GM19239 (cell line): ENCODE measurements around the gene PREB.
A peak's percentile ranks its signal among the peaks of the same experiment; 100 is the strongest.

Source experiments
- DNase-seq: peaks from one replicate; pipeline ENCODE4 v3.0.0; 2011; ENCODE audit warnings: low spot score; ENCODE audit not compliant: insufficient read length
- FAIRE-seq: peaks from 2 replicates; lab custom pipeline; 2011; peaks lifted over from hg19 to GRCh38; lab: Jason Lieb, UNC

The PREB gene

DNA sequence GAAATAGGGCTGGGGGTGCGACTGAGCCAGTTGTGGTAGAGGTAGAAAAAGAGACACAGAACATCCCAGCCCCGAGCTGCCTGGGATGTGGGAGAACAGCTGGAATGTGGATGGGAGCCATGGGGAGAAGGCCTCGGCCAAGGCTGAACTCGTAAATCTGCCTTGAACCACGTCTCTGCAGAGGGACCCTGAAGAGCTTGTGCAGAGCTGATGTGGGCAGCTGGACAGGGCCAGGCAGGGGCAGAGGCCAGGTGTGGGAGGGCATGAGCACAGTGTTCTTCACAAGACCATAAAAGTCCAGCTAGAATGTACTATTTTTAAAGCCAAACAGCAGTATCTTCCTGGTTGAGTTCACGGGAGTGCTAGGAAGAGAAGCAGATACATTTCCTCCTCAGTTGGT, 20.1 kb upstream of the PREB start:
- FAIRE-seq: no peak
- no peak for DNase-seq

GRCh38 chr2:27152796-27153464, 18.5 kb upstream of the PREB start:
- FAIRE-seq (no peak), DNase-seq (no peak)

- no peak for DNase-seq
- no peak for FAIRE-seq
These were observed 17.8 kb upstream of the PREB start for GRCh38 chr2:27152102-27152795.

DNA sequence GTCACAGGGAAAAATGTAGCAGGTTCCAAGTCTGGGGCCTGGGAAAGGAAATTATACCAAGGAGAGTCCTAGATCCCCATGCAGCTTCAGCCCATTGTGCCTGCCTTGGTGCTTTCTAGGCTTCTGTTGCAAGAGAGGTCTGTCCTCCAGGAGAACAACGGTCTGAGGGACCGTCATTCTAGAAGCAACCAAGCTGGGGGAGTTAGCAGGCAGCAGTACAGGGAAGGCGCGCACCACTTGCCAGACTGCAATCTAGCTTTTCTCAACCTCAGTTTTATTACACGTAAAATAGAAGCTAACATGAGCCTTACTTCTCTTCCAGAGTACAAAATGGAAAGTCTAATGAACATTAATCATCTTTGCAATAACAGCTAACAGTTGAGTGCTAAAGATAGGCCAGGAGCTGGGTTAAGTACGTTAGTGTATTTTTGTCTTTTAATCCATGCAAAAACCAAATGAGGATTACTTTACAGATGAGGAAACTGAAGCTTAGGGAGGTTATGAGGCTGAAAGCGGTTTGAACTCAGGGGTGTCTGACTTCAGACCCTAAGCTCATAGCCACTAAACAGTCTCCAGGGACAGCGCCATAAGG, 16.3 kb upstream of the PREB start:
- FAIRE-seq: no peak
- no peak for DNase-seq

DNA sequence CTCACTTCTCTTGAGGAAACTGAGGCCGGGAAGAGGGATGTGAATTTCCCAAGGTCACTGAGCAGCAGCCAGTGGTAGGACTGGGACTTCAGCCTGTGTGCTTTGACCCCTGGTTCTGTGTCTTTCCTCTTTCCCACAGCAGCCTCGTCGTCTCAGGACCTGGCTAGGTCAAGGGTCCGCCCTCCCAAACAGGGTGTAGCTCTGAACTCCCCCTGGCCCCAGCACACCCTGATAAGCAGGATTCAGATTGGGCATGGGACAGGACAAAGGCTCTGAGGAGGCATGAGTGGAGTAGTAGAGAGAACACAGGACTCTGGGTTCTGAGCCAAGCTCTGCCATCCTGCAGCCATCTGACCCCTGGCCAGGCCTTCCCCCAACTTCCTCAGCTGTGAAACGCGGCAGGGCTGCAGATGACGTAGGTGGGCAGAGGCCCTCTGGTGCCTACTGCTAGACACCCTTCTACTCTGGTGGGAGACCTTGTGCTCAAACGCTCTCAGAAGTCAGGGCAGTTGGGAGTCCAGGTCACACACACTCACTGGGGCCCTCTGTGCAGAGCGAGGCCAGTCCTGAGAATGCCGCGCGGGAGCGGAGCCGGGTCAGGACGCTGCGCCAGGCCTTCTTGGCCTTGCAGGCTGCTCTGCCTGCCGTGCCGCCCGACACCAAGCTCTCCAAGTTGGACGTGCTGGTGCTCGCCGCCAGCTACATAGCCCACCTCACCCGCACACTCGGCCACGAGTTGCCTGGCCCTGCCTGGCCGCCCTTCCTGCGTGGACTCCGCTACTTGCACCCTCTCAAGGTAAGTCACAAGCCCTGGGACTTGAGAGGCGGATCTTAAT, 15.4 kb upstream of the PREB start:
- no peak for FAIRE-seq
- no peak for DNase-seq

DNA sequence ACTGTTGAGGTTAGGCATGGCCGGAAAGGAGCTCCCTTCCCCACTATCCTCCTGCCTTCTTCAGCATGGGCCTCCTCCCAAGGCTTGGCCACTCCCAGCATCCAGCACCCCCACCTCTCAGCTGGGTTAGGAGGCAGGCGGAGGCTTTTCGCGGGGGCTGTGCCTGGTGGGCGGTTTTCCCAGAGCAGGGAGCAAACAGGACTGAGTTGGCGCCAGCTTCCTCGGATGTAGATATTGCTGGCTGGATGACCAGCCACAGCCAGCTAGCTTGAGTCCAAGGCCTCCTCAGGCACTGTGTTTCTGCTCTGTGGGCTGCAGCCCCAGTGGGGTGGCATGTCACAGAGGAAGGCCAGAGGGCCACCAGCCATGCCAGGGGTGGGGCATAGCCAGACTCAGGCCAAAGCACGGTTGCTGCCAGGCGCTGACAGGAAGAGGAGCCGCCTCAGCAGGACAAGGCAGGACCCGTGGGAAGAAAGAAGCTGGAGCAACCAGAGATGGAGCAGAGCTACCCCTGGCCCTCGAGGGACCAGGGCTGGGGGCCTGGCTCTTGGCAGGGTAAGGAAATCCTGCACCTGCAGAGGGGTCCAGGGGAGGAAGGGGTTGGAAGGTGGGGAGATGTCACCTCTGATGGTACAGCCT, 14.5 kb upstream of the PREB start, which contains the start of gene TCF23:
Gene TCF23 (plus strand): TSS at position 204 of the 639 bp plus-strand sequence. CDS start 130 bp downstream, at position 334.
- FAIRE-seq (no peak), DNase-seq (no peak)

GRCh38 chr2:27147935-27148334, 13.5 kb upstream of the PREB start:
- DNase-seq (no peak), FAIRE-seq (no peak)

GRCh38 chr2:27145682-27146081, 11.2 kb upstream of the PREB start:
- FAIRE-seq (no peak), DNase-seq (no peak)

GRCh38 chr2:27143285-27143684, 8.8 kb upstream of the PREB start:
- DNase-seq (no peak), FAIRE-seq (no peak)

DNA sequence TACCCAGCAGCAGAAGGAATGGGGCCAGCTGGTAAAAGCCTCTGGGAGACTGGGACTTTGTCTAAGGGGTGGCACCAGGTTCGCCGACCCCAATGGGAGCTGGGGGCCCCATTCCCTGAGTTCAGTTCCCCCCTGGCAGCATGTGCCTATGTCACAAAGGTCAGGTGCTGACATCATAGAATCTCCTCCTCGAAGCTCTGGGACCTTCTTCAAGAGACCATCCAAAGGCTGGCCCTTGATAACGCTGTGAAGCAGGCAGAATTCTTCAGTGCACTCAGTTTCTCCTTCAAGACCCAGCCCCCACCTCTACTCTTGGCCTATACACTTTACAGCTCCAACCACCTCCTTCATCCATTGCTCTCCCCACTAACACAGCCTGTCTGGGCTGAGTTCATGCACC, 4.9 kb upstream of the PREB start, which contains the start of gene PRR30:
Gene PRR30 (minus strand): TSS at position 101 of the 400 bp plus-strand sequence. CDS start 1,081 bp downstream, outside the sequence.
- FAIRE-seq: no peak

DNA sequence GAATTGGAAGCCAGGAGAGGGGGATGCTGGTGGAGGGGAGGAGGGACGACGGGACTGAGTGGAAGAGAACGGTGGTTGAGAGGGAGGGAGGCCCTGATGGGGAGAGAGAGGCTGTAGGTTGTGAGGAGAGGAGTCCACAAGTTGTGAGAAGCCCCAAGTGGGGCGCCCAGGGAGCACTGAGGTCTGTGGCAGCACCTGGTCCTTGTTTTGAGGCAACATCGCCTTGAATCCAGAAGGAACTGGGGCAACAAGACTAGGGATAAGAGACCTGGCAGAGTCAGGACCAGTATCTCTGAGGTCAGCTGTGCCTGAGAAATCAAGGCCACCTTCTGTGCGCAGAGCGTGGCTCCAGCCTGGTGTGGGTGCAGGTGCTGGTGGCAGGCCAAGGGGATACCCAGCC, 3.7 kb upstream of the PREB start:
- FAIRE-seq (no peak), DNase-seq (no peak)

More for the DNA sequence above, 4.9 kb upstream of the PREB start, which contains the start of gene PRR30:
- no peak for DNase-seq

DNA sequence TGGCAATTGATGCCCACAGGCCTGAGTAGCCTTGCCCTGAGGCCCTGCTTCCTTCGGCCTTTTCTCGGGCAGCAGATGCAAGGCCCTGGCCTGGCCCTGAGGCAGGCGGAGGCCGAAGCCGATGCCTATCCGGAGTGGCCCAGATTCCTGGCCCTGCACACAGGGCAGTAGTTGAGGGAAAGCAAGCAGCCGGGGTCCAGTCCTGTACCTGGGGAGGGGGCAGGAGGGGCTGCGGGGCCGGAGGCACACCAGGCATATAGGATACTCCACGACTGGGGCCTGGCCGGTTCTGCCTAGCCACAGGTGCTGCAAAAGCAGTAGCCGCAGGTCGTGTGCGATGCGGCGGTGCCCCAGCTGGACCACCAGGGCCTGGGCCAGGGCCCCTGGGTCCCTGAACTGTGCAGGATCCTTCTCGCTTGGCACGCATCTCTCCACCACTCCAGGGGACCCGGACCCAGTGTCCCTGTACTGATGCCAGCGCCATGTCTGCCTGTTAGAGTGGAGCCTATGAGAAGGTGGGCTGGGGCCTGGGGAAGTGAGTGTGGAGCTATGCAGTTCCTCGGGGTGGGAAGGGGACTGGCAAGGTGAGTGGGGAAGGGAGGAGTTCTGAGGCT, 3.0 kb upstream of the PREB start:
- DNase-seq: no peak
- no peak for FAIRE-seq

DNA sequence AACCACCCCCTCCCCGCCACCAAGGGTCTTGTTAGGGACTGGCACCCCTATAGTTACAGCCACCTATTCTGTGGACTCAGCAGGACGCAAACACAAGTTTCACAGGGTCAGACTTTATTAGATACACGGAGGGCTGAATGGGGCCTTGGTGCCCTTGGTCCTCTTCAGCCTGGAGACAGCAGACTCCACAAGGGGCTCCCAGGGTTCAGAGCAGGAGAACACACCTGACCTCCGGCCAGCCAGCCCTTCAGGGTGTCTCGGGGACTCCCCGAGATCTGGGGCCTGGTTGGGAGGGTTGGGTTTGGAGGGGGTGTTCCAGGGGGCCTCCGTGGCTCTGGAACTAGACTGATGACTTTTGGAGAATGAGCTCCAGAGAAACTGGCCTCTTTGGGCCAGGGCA, 2.3 kb upstream of the PREB start:
- FAIRE-seq: no peak

DNA sequence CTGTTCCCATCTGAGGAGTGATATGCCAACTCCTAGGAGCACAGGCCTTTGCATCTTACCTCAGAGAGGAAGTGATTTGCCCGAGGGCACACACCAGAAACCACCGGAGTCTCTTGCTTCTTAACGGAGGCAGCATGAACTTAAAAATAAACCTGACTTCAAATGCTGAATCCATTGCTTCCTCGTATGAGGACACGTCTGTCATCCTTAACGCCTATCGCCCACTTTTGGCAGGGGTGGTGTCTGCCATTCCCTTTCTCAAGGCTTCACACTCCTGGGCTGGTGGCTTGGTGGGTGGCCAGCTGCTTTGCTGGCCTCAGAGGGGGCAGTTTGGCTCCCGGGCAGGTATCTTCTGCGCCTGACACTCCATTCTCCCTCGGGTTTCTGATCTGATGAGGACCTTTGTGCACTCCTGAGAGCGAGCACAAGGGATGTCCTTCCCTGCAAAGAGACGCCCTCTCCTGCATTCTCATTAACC, 1.1 kb upstream of the PREB start:
- DNase-seq: no peak
- no peak for FAIRE-seq

More for the DNA sequence above, 2.3 kb upstream of the PREB start:
- no peak for DNase-seq

DNA sequence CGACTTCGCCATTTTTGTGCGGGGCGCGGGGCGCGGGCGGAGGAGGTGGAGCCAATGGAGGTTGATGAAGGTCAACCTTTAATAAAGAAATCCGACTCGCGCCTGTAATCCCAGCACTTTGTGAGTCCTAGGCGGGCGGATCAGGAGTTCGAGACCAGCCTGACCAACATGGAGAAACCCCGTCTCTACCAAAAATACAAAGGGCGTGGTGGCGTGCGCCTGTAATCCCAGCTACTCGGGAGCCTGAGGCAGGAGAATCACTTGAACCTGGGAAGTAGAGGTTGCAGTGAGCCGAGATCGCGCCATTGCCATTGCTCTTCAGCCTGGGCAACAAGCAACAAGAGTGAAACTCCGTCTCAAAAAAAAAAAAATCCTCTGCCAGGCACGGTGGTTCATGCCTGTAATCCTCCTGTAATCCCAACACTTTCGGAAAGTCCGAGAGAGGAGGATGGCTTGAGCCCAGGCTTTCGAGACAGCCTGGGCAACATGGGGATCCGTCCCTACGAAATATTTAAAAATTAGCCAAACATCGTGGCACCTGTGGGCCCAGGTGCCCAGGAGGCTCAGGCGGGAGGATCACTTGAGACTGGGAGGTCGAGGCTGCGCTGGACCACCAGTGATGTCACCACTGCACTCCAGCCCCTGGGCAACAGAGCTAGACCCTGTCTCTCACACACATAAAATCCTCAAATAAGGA, 493 bp upstream of the PREB start:
- no peak for DNase-seq
- peak; percentile 95 for FAIRE-seq

DNA sequence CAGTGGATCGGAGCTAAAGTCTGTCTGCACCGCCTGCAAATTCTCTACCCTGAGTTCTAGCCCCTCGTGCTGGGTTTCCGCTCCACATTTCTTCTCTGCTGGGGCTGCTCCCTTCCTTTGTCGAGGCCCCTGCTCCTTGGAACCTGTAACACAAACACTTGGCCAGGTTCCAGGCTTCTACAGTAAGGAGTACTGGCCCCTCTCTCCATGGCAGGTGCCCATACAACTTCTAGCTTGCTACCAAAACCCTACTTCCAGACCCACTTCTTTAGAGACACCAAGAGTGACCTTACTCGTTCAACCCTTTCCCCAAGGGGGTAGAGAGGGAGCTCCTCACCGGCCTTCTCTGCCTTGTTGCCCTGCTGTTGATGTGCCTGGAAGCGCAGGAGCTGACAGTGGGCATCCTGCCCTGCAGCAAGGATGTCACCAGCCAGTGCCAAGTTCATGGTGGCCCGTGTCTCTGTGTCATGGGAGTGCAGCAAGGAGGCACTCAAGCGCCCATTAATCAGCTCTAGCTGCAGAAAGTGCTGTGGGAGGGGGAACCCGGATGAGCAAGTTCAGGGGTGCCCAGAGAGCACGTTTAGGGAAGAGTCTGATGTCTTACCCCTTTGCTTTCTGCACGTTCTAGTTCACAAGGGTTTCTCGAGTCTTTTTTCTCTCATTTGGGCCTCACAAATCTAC, 1.1 kb downstream of the PREB start:
- DNase-seq: no peak
- no peak for FAIRE-seq

DNA sequence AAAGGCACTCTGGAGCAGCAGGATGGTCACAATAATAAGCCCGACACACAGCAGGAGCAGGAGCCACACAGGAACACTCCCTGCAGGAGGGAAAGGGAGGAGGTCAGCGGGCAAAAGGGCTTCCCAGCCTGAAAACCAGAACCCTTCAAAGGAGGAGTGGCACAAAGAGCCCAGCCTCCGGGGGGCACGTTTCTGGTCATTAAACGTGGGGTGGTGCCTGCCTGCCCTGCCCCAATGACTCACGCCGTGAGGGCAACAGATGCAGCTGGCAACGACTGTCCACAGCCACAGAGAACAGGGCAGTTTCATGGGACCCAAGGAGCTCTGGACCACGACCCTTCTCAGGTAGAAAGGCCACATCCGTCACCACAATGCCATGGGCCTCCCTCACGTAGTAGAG, 3.0 kb downstream of the PREB start:
- FAIRE-seq: no peak

DNA sequence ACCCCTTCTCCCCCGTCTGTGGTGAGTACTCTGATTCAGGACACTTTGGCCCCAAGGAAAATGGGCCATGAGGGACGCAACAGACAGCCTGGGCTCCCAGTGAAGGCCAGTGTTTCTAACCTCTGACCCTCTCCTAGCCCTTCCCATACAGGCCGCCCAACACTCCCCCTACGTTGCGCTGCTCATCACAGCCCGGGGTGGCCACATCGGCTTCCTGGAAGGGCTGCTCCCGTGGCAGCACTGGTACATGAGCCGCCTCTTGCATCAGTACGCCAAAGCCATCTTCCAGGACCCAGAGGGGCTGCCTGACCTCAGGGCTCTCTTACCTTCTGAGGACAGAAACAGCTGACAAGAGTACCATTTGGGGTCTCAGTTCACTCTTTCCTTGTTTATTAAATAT, 4.0 kb downstream of the PREB start:
- FAIRE-seq: no peak
- no peak for DNase-seq

More for the DNA sequence above, 3.0 kb downstream of the PREB start:
- no peak for DNase-seq
